Endothelial cell of hepatic sinusoid (primary cell): Measurements from ENCODE around the gene LGALS7B.

Experiments
- in situ Hi-C: cut with HindIII; loops from 2 replicates; pipeline ENCODE4 v1.10.0; 2017; ENCODE audit warnings: low sequenced_read_pairs

The LGALS7B gene

DNA sequence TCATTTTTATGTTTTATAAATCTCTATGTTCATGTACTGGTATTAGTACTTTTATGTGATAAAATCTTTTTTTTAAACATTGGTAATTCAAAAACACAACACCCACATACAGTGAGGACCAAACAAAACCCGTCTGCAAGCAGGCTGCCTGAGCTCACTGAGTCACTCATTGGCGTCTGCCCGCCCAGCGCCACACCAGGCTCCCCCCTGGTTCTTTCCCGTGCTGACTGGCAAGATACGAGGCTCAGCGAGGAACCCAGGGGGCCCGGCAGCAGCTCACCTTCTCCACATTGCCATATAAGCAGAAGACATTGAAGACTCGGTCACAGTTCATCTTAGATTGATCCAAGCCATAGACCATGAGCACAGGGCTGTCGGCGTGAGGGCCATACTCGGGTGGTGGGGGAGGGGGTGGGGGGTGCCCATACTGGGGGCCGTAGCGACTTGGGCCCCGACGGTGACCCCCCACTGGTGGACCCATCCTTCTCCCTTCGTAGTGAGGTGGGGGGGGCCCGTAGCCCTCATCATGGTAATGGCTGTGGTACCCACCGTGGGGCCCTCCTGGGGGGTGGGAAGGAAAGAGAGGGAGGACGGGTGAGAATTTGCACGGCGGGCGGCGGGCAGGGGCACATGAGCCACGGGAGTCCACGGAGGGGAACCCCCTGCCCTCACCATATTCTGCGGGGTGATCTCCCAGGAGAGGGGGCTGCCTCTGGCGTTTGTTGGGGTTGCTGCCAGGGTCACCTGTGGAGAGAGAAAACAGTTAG, 51.0 kb downstream of the LGALS7B start:
- in situ Hi-C loops: loop anchor here (10.0 kb wide), 1 partner anchor 65 kb away; the partner anchor contains the start of gene LGALS7

- in situ Hi-C loops: loop anchor here (10.0 kb wide), 1 partner anchor 66 kb away; the partner anchor contains the start of gene LGALS7
Observed at GRCh38 chr19:38840583-38840968, 51.6 kb downstream of the LGALS7B start.
